ENCODE data around the gene GFM2.
"Not testable (repeated sequence)": the region's sequence is repeated elsewhere in the genome, so short reads cannot be mapped to it uniquely, and the experiment has no call there.

GFM2 gene

DNA sequence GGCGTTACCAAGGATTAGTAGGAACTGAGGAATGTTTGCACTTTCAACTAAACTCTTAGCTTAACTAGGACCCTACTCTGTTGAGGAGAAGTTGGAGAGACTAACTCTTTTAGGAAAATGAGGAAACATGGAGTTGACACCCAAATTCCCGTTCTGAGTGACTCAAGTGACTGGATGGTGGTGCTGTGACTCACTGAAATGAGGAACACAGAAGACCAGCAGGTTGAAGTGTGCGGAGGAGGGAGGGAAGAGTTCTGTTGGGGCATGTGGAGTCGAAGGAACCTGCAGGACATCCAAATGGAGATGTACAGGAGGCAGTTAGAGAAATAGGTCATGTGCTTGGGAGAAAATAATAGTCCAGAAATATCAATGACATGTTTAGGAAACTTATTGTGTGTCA, 73.7 kb downstream of the GFM2 start:
- DNase-seq (ENCODE audit: low read depth, low spot score), result no peak

DNA sequence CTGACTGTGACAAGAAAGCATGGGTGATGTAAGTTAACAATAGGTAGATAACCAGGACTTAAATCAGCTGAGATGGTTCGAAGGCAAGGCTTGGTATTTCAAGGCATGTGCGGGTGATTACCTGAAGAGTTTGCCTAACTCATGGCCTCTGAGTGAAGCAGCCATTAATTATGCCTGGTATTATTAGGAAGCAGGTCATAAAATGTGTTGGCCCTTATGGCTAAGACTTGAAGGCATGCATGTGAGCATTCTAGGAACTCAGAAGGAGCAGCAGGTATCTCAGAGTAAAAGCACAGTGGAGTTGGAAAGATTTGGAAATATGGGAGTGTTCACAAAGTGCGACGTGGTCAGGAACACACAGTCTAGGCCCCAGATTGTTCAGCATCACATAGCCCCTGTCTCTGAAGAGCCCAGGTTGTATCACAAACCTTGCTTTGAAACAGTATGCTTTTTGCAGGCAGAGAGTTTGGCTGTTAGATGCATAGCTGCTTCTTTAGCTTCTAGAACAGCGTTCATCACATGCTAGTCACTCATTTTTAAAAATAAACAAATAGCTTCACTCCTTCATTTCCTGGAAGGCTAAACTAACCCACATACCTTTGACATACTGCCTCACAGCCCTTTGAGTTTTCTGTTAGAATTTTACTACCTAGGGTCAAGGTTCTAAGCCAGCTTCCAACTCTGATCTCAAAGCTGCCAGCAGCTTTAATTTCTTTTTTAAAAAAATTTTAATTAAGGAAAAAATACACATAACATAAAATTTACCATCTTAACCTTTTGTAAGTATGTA, 79.8 kb downstream of the GFM2 start:
- DNase-seq (ENCODE audit: low read depth, low spot score), result no peak

DNA sequence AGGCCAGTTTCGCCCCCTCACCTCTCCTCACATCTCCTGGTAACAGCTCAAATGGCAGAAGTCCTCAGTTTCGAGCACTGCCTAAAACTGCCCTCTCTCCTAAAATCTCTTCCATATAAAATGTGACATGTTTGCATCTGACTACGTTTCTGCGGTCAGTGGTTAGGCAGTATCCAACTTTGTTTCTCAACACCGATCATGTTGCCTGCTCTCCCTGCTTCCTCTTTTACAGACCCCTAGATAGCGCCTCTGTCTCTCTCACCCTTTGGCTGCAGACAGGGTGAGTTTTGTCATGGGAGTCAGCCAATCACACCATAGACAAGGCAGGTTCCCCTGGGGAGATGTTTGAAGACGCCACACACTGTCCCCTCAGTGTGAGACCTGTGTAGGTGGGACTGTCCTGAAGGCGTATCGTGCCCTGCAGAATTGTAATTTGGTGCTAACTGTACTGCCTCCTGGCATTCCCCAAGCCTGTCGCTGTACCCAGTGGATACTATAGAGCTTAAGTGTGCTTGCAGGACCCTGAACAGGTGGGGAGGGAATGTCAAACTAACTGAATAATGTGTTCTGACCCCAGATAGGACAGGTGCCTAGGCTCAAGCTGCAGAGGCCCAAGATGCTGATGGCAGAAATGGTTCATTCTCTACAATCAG, 80.8 kb downstream of the GFM2 start:
- peak; percentile 20 for DNase-seq (ENCODE audit: low read depth, low spot score)

DNA sequence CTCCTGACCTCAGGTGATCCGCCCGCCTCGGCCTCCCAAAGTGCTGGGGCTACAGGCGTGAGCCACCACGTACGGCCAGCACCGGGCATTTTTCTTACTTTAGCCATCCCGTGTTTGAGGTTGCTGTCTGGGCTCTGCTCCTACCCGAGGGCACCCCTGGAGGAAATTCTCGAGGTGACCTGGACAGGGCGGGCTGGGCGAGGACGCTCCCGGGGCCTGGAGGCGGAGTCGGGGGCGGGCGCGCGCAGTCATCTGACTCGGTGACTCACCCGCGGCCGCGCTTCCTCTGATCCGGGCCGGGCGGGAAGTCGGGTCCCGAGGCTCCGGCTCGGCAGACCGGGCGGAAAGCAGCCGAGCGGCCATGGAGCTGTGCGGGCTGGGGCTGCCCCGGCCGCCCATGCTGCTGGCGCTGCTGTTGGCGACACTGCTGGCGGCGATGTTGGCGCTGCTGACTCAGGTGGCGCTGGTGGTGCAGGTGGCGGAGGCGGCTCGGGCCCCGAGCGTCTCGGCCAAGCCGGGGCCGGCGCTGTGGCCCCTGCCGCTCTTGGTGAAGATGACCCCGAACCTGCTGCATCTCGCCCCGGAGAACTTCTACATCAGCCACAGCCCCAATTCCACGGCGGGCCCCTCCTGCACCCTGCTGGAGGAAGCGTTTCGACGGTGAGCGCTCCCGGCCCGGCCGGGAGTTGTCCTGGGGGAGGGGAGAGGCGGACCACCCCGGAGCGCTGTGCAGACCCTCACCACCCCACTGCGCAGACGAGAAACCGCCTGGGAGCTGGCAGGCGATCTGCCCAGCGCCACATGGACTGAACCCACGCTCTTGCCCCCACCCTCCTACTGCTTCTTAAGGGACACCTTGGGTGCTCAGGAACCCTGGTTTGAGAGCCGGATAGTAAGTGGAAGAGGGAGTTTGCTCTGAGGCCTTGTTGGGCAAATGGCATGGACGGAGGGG, 81.7 kb downstream of the GFM2 start, which contains the start of gene HEXB:
Gene HEXB (plus strand): TSS at position 334 of the 952 bp plus-strand sequence. CDS start 28 bp downstream, at position 362.
- peak; percentile 94 for DNase-seq (ENCODE audit: low read depth, low spot score)

DNA sequence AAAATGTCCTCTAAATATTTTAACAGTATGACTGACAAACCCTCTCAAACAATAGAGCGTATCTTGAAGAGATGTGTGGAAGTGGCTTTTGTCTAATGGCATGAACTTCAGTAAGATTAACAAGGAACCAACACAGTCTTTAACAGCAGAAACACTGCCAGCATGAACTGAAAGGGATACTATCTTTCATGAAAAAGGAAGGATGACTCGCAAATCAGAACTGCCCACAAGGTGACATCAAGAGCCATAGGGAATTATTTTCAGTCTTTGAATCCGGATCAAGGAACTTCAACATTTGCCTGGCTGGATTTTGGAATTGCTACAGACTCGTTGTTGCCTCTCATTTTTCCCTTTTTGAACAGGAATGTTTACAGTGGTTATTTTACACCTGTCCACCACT, 87.0 kb downstream of the GFM2 start:
- DNase-seq (ENCODE audit: low read depth, low spot score), result peak; percentile 22

DNA sequence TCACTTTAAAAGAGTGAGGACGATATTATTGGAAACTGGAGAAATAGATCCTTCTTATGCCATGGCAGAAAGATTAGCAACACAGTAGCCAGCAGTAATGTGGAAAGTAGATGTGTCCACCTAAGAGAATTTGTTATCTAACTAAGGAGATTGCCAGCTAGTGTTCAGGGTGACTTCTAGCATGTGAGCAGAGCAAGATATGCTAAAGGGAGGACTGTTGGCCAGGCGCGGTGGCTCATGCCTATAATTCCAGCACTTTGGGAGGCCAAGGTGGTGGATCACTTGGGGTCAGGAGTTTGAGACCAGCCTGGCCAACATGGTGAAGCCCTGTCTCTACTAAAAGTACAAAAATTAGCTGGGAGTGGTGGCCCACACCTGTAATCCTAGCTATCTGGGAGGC, 87.6 kb downstream of the GFM2 start:
- not testable (repeated sequence) for DNase-seq (ENCODE audit: low read depth, low spot score)

DNA sequence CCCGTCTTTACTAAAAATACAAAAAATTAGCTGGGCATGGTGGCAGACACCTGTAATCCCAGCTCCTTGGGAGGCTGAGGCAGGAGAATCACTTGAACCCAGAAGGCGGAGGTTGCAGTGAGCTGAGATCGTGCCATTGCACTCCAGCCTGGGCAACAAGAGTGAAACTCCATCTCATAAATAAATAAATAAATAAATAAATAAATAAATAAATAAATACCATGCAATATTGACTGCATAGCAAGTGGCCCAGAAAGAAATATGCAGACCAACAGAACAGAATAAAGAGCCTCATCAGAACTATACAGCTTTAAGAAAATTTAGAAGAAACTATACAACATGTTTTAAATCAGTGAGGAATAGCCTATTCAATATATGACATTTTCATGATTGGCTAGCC, 88.8 kb downstream of the GFM2 start:
- DNase-seq (ENCODE audit: low read depth, low spot score), result not testable (repeated sequence)

DNA sequence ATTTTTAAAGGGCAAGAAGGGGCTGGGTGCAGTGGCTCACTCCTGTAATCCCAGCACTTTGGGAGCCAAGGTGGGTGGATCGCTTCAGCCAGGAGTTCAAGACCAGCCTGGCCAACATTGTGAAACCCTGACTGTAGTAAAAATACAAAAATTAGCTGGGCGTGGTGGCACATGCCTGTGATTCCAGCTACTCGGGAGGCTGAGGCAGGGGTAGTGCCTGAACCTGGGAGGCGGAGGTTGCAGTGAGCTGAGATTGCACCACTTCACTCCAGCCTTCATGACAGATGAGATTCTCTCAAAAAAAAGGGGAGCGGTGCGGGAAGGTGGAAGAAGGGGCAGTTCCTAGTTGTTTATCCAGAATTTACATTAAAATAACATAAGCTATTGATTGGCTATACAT, 90.5 kb downstream of the GFM2 start:
- not testable (repeated sequence) for DNase-seq (ENCODE audit: low read depth, low spot score)

DNA sequence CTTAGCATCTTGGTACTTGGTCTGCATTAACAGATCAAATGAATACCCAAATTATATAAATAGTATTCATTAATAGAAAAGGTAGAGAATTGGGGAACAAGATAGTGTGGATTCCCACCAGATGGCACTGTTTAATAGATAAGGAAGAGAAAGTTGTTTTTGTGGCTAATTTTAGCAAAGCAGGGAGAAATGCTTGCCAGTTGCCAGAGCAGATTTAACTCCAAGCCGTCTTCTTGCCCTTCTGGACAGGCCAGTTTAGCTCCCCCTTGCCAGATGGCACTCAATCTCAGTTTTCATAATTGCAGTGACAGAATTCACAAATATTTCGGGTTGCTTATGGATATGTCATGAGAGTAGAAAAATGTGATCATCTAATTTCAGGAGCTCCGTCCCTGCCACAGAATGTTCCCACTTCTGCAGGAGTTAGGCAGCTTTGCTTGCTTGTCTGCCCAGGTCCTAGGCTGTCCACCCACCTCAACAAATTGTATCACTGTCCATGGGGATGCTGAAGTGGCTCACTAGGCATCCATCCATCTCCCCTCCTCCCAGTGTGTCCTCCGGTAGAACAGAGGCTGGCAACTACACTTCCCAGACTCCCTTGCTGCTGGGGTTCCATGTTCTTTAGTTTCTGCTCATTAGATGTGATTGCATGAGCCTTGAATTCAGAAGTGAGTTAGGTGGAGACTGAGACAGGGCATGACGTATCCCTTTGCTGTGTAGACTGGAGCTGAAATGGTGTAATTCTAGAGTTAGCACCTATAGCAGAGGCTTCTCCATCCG, 93.7 kb downstream of the GFM2 start:
- DNase-seq (ENCODE audit: low read depth, low spot score), result peak; percentile 51

DNA sequence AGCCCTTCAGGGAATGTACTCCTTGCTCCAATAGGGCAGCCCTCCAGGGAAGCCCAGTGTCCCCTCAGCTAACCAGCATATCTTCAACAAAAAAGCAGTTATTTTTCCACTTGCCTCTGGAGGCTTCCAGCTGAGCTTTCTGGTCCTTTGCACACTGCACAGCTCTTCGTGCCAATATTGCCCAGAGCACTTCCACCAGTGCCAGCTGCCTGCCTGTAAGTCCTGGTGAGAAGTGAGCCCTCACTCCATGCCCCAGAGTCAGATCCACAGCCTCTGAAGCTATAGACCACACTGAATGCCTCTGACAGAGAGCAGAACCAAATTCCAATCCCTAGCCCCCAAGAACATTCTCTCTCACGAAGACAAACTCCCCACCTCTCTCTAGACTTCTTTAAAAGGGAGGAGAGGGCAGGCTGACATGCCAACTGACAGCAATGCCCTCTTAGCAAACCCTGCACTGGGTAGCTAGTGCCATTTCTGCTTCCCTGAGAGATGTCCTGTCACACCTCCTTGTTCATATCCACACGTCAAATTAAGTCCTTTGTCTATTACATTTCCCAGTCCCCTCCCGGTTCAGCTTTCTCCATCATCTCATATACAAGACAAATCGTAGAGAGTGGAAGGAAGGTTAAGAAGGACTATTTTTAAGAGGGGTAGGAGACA, 94.6 kb downstream of the GFM2 start:
- DNase-seq (ENCODE audit: low read depth, low spot score), result no peak
